Heart left ventricle (tissue), 16 donors: ENCODE data around the gene CHL1. TPM values are rescaled to one million over a fixed set of nuclear protein-coding genes. Genes with fewer than 3 reads are reported as not detected.
"Not testable (repeated sequence)": the region's sequence is repeated elsewhere in the genome, so short reads cannot be mapped to it uniquely, and the experiment has no call there.

Source experiments
- ATAC-seq, 4 donors: fragments of 200-7000 bp; cut with Tn5 transposase; one replicate each; pipeline ENCODE4 v1.9.1; 2020 to 2022; ENCODE audit warnings: moderate library complexity in 4 of 4, mild to moderate bottlenecking in 3 of 4, moderate number of reproducible peaks in 1 of 4
- DNase-seq, 5 donors: peaks; one replicate each; pipeline ENCODE4 v3.0.0-alpha.2; 2020
- H3K27ac ChIP-seq, 12 donors: fragments of 200-600 bp; sonication (generic) in 4 of 12; one replicate each; pipeline versions ENCODE4 v1.5.0 to v1.8.0; 2016 to 2022; ENCODE audit warnings: mild to moderate bottlenecking in 2 of 12
- H3K27me3 ChIP-seq, 9 donors: fragments of 200-600 bp; sonication (generic) in 2 of 9; one replicate each; pipeline versions ENCODE4 v1.5.1 to v1.8.0; 2016 to 2022; ENCODE audit warnings: mild to moderate bottlenecking in 3 of 9
- H3K36me3 ChIP-seq, 9 donors: fragments of 200-600 bp; sonication (generic) in 2 of 9; one replicate each; pipeline versions ENCODE4 v1.5.0 to v1.8.0; 2018 to 2022; ENCODE audit warnings: mild to moderate bottlenecking in 2 of 9
- H3K4me1 ChIP-seq, 12 donors: fragments of 200-600 bp; sonication (generic) in 4 of 12; one replicate each; pipeline versions ENCODE4 v1.5.0 to v1.8.0; 2016 to 2022; ENCODE audit warnings: mild to moderate bottlenecking in 3 of 12
- H3K4me3 ChIP-seq, 12 donors: fragments of 200-600 bp; sonication (generic) in 4 of 12; one replicate each; pipeline versions ENCODE4 v1.5.0 to v1.8.0; 2017 to 2022; ENCODE audit warnings: mild to moderate bottlenecking in 9 of 12, moderate library complexity in 4 of 12
- H3K9me3 ChIP-seq, 12 donors: fragments of 200-600 bp; sonication (generic) in 4 of 12; one replicate each; pipeline versions ENCODE4 v1.5.0 to v1.8.0; 2016 to 2022; ENCODE audit warnings: mild to moderate bottlenecking in 1 of 12
- CTCF ChIP-seq, 12 donors: fragments of 200-600 bp; sonication (generic) in 4 of 12; IDR thresholded peaks; one replicate each; pipeline versions ENCODE4 v1.5.0 to v1.8.0; 2018 to 2022; ENCODE audit warnings: antibody characterized with exemption in 12 of 12, mild to moderate bottlenecking in 5 of 12
- POLR2A ChIP-seq, 2 donors: fragments of 450-650 bp; IDR thresholded peaks; one replicate each; pipeline ENCODE4 v1.6.1; 2017; ENCODE audit warnings: antibody characterized with exemption in 2 of 2, mild to moderate bottlenecking in 2 of 2, moderate library complexity in 2 of 2
- WGBS, 4 donors: extraction: QIAGEN DNeasy Blood & Tissue Kit in 2 of 4; methylation state at CpG; one replicate each; pipeline versions ENCODE4 v1.1.5 to v1.1.7; 2013 to 2018; 5-methylcytosine and 5-hydroxymethylcytosine counted together
- intact Hi-C, 10 donors: fragments of 100-400 bp; cut with DNase I; formaldehyde crosslinking; loops; one replicate each; pipeline versions ENCODE4 v1.11.1 to v1.14.2; 2022
- polyA plus RNA-seq, 2 donors: library from polyadenylated mRNA; stranded (reverse); fragments of 200-250 nt; gene quantifications; one replicate each; pipeline ENCODE4 v1.2.3, GENCODE V29; 2013
- total RNA-seq, 9 donors: library from RNA; depleted of rRNA in 2 of 9; stranded (reverse); fragments of >200 nt in 2 of 9; fragmentation: NEBNext Ultra II Directional in 3 of 9; extraction: Animal tissue kit (Norgen Biotek cat#: 25700) in 3 of 9; gene quantifications; one replicate each; pipeline versions ENCODE4 v1.1.0 to v1.2.4, GENCODE V29; 2016 to 2023
- donor health status: ischemic (EF 13 %, LVEDD 7.1; RV severe dilation, severe dysfunction).
- donor health status: healthy with polysubstance abuse.
- donor health status: DM: no; HTN: yes; CAD: no.
- donor health status: DM: no; HTN: no; CAD: no.
- donor health status: ischemic (EF 25% LVEDD 6.9; RV normal size, moderate dysfunction).
- donor health status: ischemic (EF 25% LVEDD 5.7; RV mildly dilated, moderate dysfunction).
- donor health status: healthy.
- donor health status: DM: yes; HTN: yes; CAD: no.
- donor health status: ischemic (EF 35%, LVEDD 5.7; RV mildly dilated, moderate dysfunction).
- donor health status: nonischemic (EF 11% LVEDD 7.7; RV severe dilation, severe dysfunction).
- donor health status: DM: yes; HTN: yes; CAD: no.
- donor health status: PGD.
- donor health status: ischemic (EF 29% LVEDD 5.4; RV normal size, mild dysfunction).
- donor health status: nonischemic (EF 23%, LVEDD 6.1; RV moderate dilation, normal function).

The CHL1 gene
- total and polyA plus RNA-seq, 11 donors = 0.48 to 15.3 (median 2.6) TPM

GRCh38 chr3:364287-364686 lies 167.7 kb downstream of the CHL1 start:
- Histone ChIP-seq H3K9me3 (peaks cover 0 to 18% (median 0%) of the 10 kb centered on the region in 12 donors), H3K27me3 (no peaks in the 10 kb centered on the region), H3K4me3 (no peak overlapping the region), H3K36me3 (no peaks in the 10 kb centered on the region), H3K27ac (no peak overlapping the region), H3K4me1 (no peaks in the 10 kb centered on the region)
- no peak for TF ChIP-seq CTCF (IDR thresholded peaks at IDR 0.05)
- no peak for TF ChIP-seq POLR2A (IDR thresholded peaks at IDR 0.05)
- intact Hi-C loops = no loop called here
- ATAC-seq (no peak), DNase-seq (no peak)
- 79 to 87% (median 85%) methylated on average over 4 of the region's 4 CpGs for WGBS, 4 donors

- ATAC-seq = no peak
- H3K27ac ChIP-seq = no peak overlapping the region
- H3K4me3 ChIP-seq = no peak overlapping the region
- DNase-seq = no peak
- no peaks in the 10 kb centered on the region for H3K4me1 ChIP-seq
- no peaks in the 10 kb centered on the region for H3K36me3 ChIP-seq
- WGBS, 4 donors = 42 to 50% (median 46%) methylated on average over 1 of the region's 1 CpG
- peaks cover 0 to 22% (median 0%) of the 10 kb centered on the region in 12 donors for H3K9me3 ChIP-seq
- TF ChIP-seq CTCF (IDR thresholded peaks at IDR 0.05) (no peak), POLR2A (IDR thresholded peaks at IDR 0.05) (no peak)
- intact Hi-C loops = no loop called here
- no peaks in the 10 kb centered on the region for H3K27me3 ChIP-seq
Observed at GRCh38 chr3:365268-365667, 168.7 kb downstream of the CHL1 start.

GRCh38 chr3:366253-366652 lies 169.7 kb downstream of the CHL1 start:
- intact Hi-C loops, DNase-seq, H3K4me1 ChIP-seq, H3K4me3 ChIP-seq, H3K27ac ChIP-seq, H3K36me3 ChIP-seq, ATAC-seq, H3K27me3 ChIP-seq: not testable (repeated sequence)
- peaks cover 0 to 29% (median 0%) of the 10 kb centered on the region in 12 donors for H3K9me3 ChIP-seq
- 75 to 79% (median 78%) methylated on average over 7 of the region's 7 CpGs for WGBS, 4 donors

GRCh38 chr3:373193-373779 lies 176.7 kb downstream of the CHL1 start:
- peaks cover 0 to 20% (median 0%) of the 10 kb centered on the region in 12 donors for H3K9me3 ChIP-seq
- H3K4me3 ChIP-seq = no peak overlapping the region
- peaks cover 0 to 7% (median 0%) of the 10 kb centered on the region in 12 donors for H3K4me1 ChIP-seq
- WGBS, 4 donors = 55 to 61% (median 57%) methylated on average over 4 to 6 of the region's 6 CpGs
- no peak for TF ChIP-seq CTCF (IDR thresholded peaks at IDR 0.05)
- no peak for TF ChIP-seq POLR2A (IDR thresholded peaks at IDR 0.05)
- intact Hi-C loops = no loop called here
- DNase-seq = no peak
- no peaks in the 10 kb centered on the region for H3K36me3 ChIP-seq
- H3K27ac ChIP-seq = no peak overlapping the region
- H3K27me3 ChIP-seq = no peaks in the 10 kb centered on the region
- no peak for ATAC-seq

GRCh38 chr3:374459-374858 lies 177.9 kb downstream of the CHL1 start:
- intact Hi-C loops = no loop called here
- Histone ChIP-seq H3K9me3 (peaks cover 0 to 11% (median 0%) of the 10 kb centered on the region in 12 donors), H3K4me3 (no peak overlapping the region), H3K27me3 (no peaks in the 10 kb centered on the region), H3K4me1 (peaks cover 0 to 7% (median 0%) of the 10 kb centered on the region in 12 donors), H3K36me3 (no peaks in the 10 kb centered on the region), H3K27ac (peak overlapping the region in 1 of 12 donors; percentile 30)
- WGBS, 4 donors = 27 to 50% (median 41%) methylated on average over 1 of the region's 1 CpG
- ATAC-seq (peak in 3 of 4 donors; percentile 24 to 75 (median 39)), DNase-seq (peak in 1 of 5 donors; percentile 39)
- no peak for TF ChIP-seq POLR2A (IDR thresholded peaks at IDR 0.05)
- TF ChIP-seq CTCF (IDR thresholded peaks at IDR 0.05) = no peak
